Astrocyte (in vitro differentiated cells and primary cell): Measurements from ENCODE around the gene LCN1. TPM values are rescaled to one million over a fixed set of nuclear protein-coding genes. Genes with fewer than 3 reads are reported as not detected.

Experiments used
- DNase-seq: peaks from one replicate; pipeline ENCODE4 v3.0.0-alpha.2; 2010; ENCODE audit warnings: low read depth
- FAIRE-seq: peaks from 2 replicates; lab custom pipeline; 2011; peaks lifted over from hg19 to GRCh38; lab: Jason Lieb, UNC
- H2AFZ ChIP-seq: 2 replicates; pipeline ENCODE4 v1.6.0; 2012; ENCODE audit warnings: low read depth, low read length, inconsistent platforms
- H3K27ac ChIP-seq: 2 replicates; pipeline ENCODE4 v1.5.1; 2011; ENCODE audit warnings: low read depth, low read length, inconsistent platforms
- H3K27me3 ChIP-seq: 2 replicates; pipeline ENCODE4 v1.6.0; 2011; ENCODE audit warnings: low read length, inconsistent platforms; ENCODE audit not compliant: insufficient read depth
- H3K36me3 ChIP-seq: 2 replicates; pipeline ENCODE4 v1.5.1; 2011; ENCODE audit warnings: low read length, inconsistent platforms; ENCODE audit not compliant: insufficient read depth
- H3K4me1 ChIP-seq: 2 replicates; pipeline ENCODE4 v1.5.1; 2011; ENCODE audit warnings: low read length, inconsistent platforms; ENCODE audit not compliant: insufficient read depth
- H3K4me2 ChIP-seq: 2 replicates; pipeline ENCODE4 v1.6.0; 2012; ENCODE audit warnings: low read length, inconsistent platforms
- H3K4me3 ChIP-seq: 2 replicates; pipeline ENCODE4 v1.5.1; 2011; ENCODE audit warnings: low read depth, mild to moderate bottlenecking, low read length, inconsistent platforms; ENCODE audit not compliant: insufficient read depth
- H3K79me2 ChIP-seq: 2 replicates; pipeline ENCODE4 v1.6.0; 2012; ENCODE audit warnings: mild to moderate bottlenecking, low read length, inconsistent platforms; ENCODE audit not compliant: insufficient read depth
- H3K9ac ChIP-seq: 2 replicates; pipeline ENCODE4 v1.6.0; 2012; ENCODE audit warnings: mild to moderate bottlenecking, low read length, inconsistent platforms
- H3K9me3 ChIP-seq: 2 replicates; pipeline ENCODE4 v1.5.1; 2012; ENCODE audit warnings: low read depth, mild to moderate bottlenecking, low read length, inconsistent platforms; ENCODE audit not compliant: insufficient read depth
- H4K20me1 ChIP-seq: 2 replicates; pipeline ENCODE4 v1.6.0; 2012; ENCODE audit warnings: low read length, inconsistent platforms; ENCODE audit not compliant: insufficient read depth
- H3K27ac Mint-ChIP-seq: one replicate; pipeline ENCODE4 v1.8.0; 2021; ENCODE audit warnings: mild to moderate bottlenecking, mixed read lengths; ENCODE audit not compliant: unreplicated experiment
- H3K27me3 Mint-ChIP-seq: one replicate; pipeline ENCODE4 v1.8.0; 2021; ENCODE audit warnings: low read depth, mixed read lengths; ENCODE audit not compliant: unreplicated experiment
- H3K36me3 Mint-ChIP-seq: one replicate; pipeline ENCODE4 v1.8.0; 2021; ENCODE audit warnings: low read depth, mixed read lengths; ENCODE audit not compliant: unreplicated experiment
- H3K4me1 Mint-ChIP-seq: one replicate; pipeline ENCODE4 v1.8.0; 2021; ENCODE audit warnings: low read depth, mixed read lengths; ENCODE audit not compliant: unreplicated experiment
- H3K4me3 Mint-ChIP-seq: one replicate; pipeline ENCODE4 v1.8.0; 2021; ENCODE audit warnings: mild to moderate bottlenecking, moderate library complexity, mixed read lengths; ENCODE audit not compliant: unreplicated experiment
- H3K9me3 Mint-ChIP-seq: one replicate; pipeline ENCODE4 v1.8.0; 2021; ENCODE audit warnings: mild to moderate bottlenecking, mixed read lengths; ENCODE audit not compliant: unreplicated experiment
- EZH2 ChIP-seq: IDR thresholded peaks from 2 replicates; pipeline ENCODE4 v1.6.1; 2012; ENCODE audit warnings: mild to moderate bottlenecking, low read length, inconsistent platforms; ENCODE audit not compliant: insufficient read depth
- total RNA-seq: library from RNA; stranded (reverse); gene quantifications from 2 replicates; pipeline ENCODE4 v1.2.1, GENCODE V29; 2021
- TF ChIP-seq, protein P1 (sequence below): IDR thresholded peaks from 2 replicates; pipeline ENCODE4 v1.5.1; 2011; ENCODE audit warnings: low read depth, mild to moderate bottlenecking, inconsistent platforms, low read length, moderate library complexity; ENCODE audit not compliant: insufficient read depth

The LCN1 gene
- total RNA-seq, 1 donor from 2014 or later: not detected

DNA sequence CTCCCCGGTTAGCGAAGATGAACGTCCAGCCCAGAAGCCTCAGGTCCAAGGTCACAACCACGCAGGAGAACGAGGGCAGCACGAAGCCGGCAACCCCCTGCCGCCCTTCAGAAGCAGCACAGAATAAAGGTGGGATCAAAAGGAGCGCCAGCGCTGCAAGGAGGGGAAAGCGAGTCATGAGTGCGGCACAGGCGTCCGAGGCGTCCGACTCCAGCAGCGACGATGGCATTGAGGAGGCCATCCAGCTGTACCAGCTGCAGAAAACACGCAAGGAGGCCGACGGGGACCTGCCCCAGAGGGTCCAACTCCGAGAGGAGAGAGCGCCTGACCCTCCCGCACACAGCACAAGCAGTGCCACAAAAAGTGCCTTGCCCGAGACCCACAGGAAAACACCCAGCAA lies 35.9 kb upstream of the LCN1 start:
- Histone ChIP-seq H2AFZ (no peak overlapping the region), H3K36me3 (no peaks in the 10 kb centered on the region), H3K27ac (no peak overlapping the region), H3K4me3 (no peak overlapping the region), H3K4me1 (no peaks in the 10 kb centered on the region), H3K27me3 (no peaks in the 10 kb centered on the region), H3K4me2 (no peak overlapping the region), H4K20me1 (peaks cover 6% of the 10 kb centered on the region), H3K79me2 (no peaks in the 10 kb centered on the region), H3K9ac (no peak overlapping the region), H3K9me3 (no peaks in the 10 kb centered on the region)
- DNase-seq (no peak), FAIRE-seq (no peak)
- H3K27ac Mint-ChIP-seq: peak overlapping the region; percentile 38
- TF ChIP-seq EZH2: no peak
- TF ChIP-seq, protein P1, sequence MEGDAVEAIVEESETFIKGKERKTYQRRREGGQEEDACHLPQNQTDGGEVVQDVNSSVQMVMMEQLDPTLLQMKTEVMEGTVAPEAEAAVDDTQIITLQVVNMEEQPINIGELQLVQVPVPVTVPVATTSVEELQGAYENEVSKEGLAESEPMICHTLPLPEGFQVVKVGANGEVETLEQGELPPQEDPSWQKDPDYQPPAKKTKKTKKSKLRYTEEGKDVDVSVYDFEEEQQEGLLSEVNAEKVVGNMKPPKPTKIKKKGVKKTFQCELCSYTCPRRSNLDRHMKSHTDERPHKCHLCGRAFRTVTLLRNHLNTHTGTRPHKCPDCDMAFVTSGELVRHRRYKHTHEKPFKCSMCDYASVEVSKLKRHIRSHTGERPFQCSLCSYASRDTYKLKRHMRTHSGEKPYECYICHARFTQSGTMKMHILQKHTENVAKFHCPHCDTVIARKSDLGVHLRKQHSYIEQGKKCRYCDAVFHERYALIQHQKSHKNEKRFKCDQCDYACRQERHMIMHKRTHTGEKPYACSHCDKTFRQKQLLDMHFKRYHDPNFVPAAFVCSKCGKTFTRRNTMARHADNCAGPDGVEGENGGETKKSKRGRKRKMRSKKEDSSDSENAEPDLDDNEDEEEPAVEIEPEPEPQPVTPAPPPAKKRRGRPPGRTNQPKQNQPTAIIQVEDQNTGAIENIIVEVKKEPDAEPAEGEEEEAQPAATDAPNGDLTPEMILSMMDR: no peak
- H3K36me3 Mint-ChIP-seq: peaks cover 13% of the 10 kb centered on the region
- no peak overlapping the region for H3K4me3 Mint-ChIP-seq
- no peaks in the 10 kb centered on the region for H3K9me3 Mint-ChIP-seq
- H3K4me1 Mint-ChIP-seq: peaks cover 1% of the 10 kb centered on the region
- no peaks in the 10 kb centered on the region for H3K27me3 Mint-ChIP-seq

DNA sequence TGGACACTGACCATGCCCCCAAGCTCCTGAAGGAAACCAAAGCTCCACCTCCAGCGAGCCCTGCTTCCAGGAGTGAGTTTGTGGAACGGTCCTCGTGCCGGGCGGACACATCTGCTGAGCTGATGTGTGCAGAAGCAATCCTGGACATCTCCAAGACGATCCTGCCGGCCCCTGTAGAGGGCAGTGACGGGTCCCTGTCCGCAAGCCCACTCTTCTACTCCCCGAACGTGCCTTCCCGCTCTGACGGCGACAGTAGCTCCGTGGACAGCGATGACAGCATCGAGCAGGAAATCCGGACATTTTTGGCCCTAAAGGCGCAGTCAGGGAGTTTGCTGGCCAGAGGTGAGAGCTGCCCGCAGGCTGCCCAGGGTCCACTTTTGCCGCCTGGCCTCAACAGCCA lies 35.4 kb upstream of the LCN1 start:
- Histone ChIP-seq H3K4me1 (no peaks in the 10 kb centered on the region), H3K36me3 (no peaks in the 10 kb centered on the region), H3K9ac (no peak overlapping the region), H3K27ac (no peak overlapping the region), H3K9me3 (no peaks in the 10 kb centered on the region), H2AFZ (no peak overlapping the region), H3K4me2 (no peak overlapping the region), H3K4me3 (no peak overlapping the region), H3K27me3 (no peaks in the 10 kb centered on the region), H3K79me2 (no peaks in the 10 kb centered on the region), H4K20me1 (peaks cover 6% of the 10 kb centered on the region)
- H3K4me1 Mint-ChIP-seq: peaks cover 2% of the 10 kb centered on the region
- FAIRE-seq (no peak), DNase-seq (no peak)
- peaks cover 13% of the 10 kb centered on the region for H3K36me3 Mint-ChIP-seq
- no peak overlapping the region for H3K4me3 Mint-ChIP-seq
- H3K27me3 Mint-ChIP-seq: no peaks in the 10 kb centered on the region
- no peak overlapping the region for H3K27ac Mint-ChIP-seq
- H3K9me3 Mint-ChIP-seq: no peaks in the 10 kb centered on the region
- TF ChIP-seq, protein P1: no peak
- no peak for TF ChIP-seq EZH2

DNA sequence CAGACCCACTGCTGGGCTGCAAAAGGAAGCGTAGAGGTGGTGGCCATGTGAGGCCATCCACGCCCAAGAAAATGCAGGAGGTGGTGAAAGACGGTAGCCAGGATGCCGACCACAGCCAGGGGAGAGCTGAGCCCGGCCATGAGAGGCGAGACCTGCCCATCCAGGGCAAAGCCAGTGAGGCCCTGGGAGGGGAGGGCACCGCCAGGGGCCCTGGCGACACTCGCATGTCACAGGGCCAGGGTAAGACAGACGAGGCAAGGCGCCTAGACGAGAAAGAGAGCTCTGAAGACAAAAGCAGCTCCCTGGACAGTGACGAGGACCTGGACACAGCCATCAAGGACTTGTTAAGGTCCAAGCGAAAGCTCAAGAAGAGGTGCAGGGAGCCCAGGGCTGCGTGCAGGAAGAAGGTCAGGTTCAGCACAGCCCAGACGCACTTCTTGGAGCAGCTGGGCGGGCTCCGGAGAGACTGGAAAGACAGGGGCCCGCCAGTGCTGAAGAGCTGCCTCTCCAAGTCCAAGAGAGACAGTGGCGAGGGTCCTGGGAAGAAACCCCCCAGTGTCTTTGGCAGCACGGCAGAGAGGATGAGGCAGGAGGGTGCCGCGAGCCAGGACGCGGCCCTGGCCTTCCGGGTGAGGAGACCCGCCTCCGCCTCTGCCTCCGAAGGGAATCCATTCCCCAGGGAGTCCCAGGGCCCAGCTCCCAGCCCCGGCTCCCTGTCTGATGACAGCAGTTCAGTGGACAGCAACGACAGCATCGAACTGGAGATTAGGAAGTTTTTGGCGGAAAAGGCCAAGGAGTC lies 34.8 kb upstream of the LCN1 start:
- H3K4me3 Mint-ChIP-seq: no peak overlapping the region
- Histone ChIP-seq H3K9me3 (no peaks in the 10 kb centered on the region), H3K27me3 (no peaks in the 10 kb centered on the region), H3K36me3 (no peaks in the 10 kb centered on the region), H3K4me2 (no peak overlapping the region), H2AFZ (no peak overlapping the region), H3K4me1 (no peaks in the 10 kb centered on the region), H3K27ac (no peak overlapping the region), H3K4me3 (no peak overlapping the region), H3K9ac (no peak overlapping the region), H3K79me2 (no peaks in the 10 kb centered on the region), H4K20me1 (peaks cover 6% of the 10 kb centered on the region)
- DNase-seq (no peak), FAIRE-seq (no peak)
- H3K36me3 Mint-ChIP-seq: peaks cover 13% of the 10 kb centered on the region
- H3K4me1 Mint-ChIP-seq: peaks cover 2% of the 10 kb centered on the region
- TF ChIP-seq EZH2: no peak
- TF ChIP-seq, protein P1: no peak
- no peaks in the 10 kb centered on the region for H3K27me3 Mint-ChIP-seq
- no peak overlapping the region for H3K27ac Mint-ChIP-seq
- no peaks in the 10 kb centered on the region for H3K9me3 Mint-ChIP-seq
